WTC11 (cell line): ENCODE data around the gene DNAJC9. TPM values are rescaled to one million over a fixed set of nuclear protein-coding genes. Genes with fewer than 3 reads are reported as not detected.

Experiments used
- ATAC-seq: fragments of 200-7000 bp; cut with Tn5 transposase; 2 replicates; pipeline ENCODE4 v1.10.0; 2021; ENCODE audit warnings: mild to moderate bottlenecking, moderate library complexity
- CTCF ChIA-PET: fragments of 300-600 bp; sonication (Branson Sonifier 250); formaldehyde crosslinking; loops from one replicate; lab custom pipeline; 2021; ENCODE audit warnings: antibody characterized with exemption; lab: Charles Lee
- POLR2A ChIA-PET: fragments of 350-600 bp; sonication (Branson Sonifier 250); formaldehyde crosslinking; loops from one replicate; lab custom pipeline; 2021; ENCODE audit warnings: antibody characterized with exemption; lab: Charles Lee
- DNase-seq: peaks from one replicate; pipeline ENCODE4 v3.0.0; 2021; ENCODE audit warnings: low spot score
- H3K27ac Mint-ChIP-seq: 2 replicates; pipeline ENCODE4 v1.8.0; 2021; ENCODE audit warnings: mixed read lengths
- H3K27me3 Mint-ChIP-seq: 2 replicates; pipeline ENCODE4 v1.8.0; 2021; ENCODE audit warnings: low read depth, mild to moderate bottlenecking, moderate library complexity, mixed read lengths
- H3K36me3 Mint-ChIP-seq: 2 replicates; pipeline ENCODE4 v1.8.0; 2021; ENCODE audit warnings: mixed read lengths
- H3K4me1 Mint-ChIP-seq: 2 replicates; pipeline ENCODE4 v1.8.0; 2022; ENCODE audit warnings: mixed read lengths
- H3K4me3 Mint-ChIP-seq: 2 replicates; pipeline ENCODE4 v1.8.0; 2021; ENCODE audit warnings: mild to moderate bottlenecking, moderate library complexity, mixed read lengths
- H3K9me3 Mint-ChIP-seq: 2 replicates; pipeline ENCODE4 v1.8.0; 2021; ENCODE audit warnings: mixed read lengths
- ARID4B ChIP-seq: sonication (generic); formaldehyde crosslinking; IDR thresholded peaks from 2 replicates; pipeline ENCODE4 v1.8.0; 2023; ENCODE audit warnings: missing genetic modification reagents, mild to moderate bottlenecking, borderline replicate concordance
- ATF2 ChIP-seq: sonication (generic); formaldehyde crosslinking; IDR thresholded peaks from 2 replicates; pipeline ENCODE4 v1.8.1; 2022; ENCODE audit warnings: low read depth, missing genetic modification reagents, borderline replicate concordance
- CDX4 ChIP-seq: fragments of 250-450 bp; sonication (Bioruptor Pico); IDR thresholded peaks from 2 replicates; pipeline ENCODE4 v1.9.0; 2021; ENCODE audit warnings: moderate library complexity, mild to moderate bottlenecking, inconsistent platforms, borderline replicate concordance
- CTCF ChIP-seq: fragments of 200-600 bp; IDR thresholded peaks from 2 replicates; pipeline ENCODE4 v1.8.0; 2022; ENCODE audit warnings: antibody characterized with exemption
- ESRRA ChIP-seq: sonication (generic); formaldehyde crosslinking; IDR thresholded peaks from 2 replicates; pipeline ENCODE4 v1.8.1; 2022; ENCODE audit warnings: mild to moderate bottlenecking, missing genetic modification reagents, borderline replicate concordance
- GABPB1 ChIP-seq: sonication (generic); formaldehyde crosslinking; IDR thresholded peaks from 2 replicates; pipeline ENCODE4 v1.8.1; 2023; ENCODE audit warnings: mild to moderate bottlenecking, missing genetic modification reagents
- HMGXB4 ChIP-seq: sonication (generic); formaldehyde crosslinking; IDR thresholded peaks from 2 replicates; pipeline ENCODE4 v1.8.1; 2023; ENCODE audit warnings: mild to moderate bottlenecking, moderate library complexity, missing genetic modification reagents
- IRF2 ChIP-seq: sonication (generic); formaldehyde crosslinking; IDR thresholded peaks from 2 replicates; pipeline ENCODE4 v1.8.0; 2022; ENCODE audit warnings: low read depth, missing genetic modification reagents, borderline replicate concordance
- MXD4 ChIP-seq: fragments of 250-450 bp; sonication (Bioruptor Pico); IDR thresholded peaks from 2 replicates; pipeline ENCODE4 v1.8.0; 2021; ENCODE audit warnings: mild to moderate bottlenecking, moderate library complexity, borderline replicate concordance
- PREB ChIP-seq: sonication (generic); formaldehyde crosslinking; IDR thresholded peaks from 2 replicates; pipeline ENCODE4 v1.8.1; 2022; ENCODE audit warnings: mild to moderate bottlenecking, missing genetic modification reagents, moderate library complexity, borderline replicate concordance
- RELA ChIP-seq: sonication (generic); formaldehyde crosslinking; IDR thresholded peaks from 2 replicates; pipeline ENCODE4 v1.8.1; 2022; ENCODE audit warnings: missing genetic modification reagents, mild to moderate bottlenecking, borderline replicate concordance
- ZBTB21 ChIP-seq: sonication (generic); formaldehyde crosslinking; IDR thresholded peaks from 2 replicates; pipeline ENCODE4 v1.8.1; 2023; ENCODE audit warnings: mild to moderate bottlenecking, missing genetic modification reagents, borderline replicate concordance
- ZNF138 ChIP-seq: sonication (generic); formaldehyde crosslinking; conservative IDR thresholded peaks from 2 replicates; pipeline ENCODE4 v1.8.1; 2022; ENCODE audit warnings: mild to moderate bottlenecking, moderate library complexity, missing genetic modification reagents
- ZNF281 ChIP-seq: sonication (generic); formaldehyde crosslinking; IDR thresholded peaks from 2 replicates; pipeline ENCODE4 v1.8.0; 2023; ENCODE audit warnings: mild to moderate bottlenecking, missing genetic modification reagents
- ZNF423 ChIP-seq: fragments of 250-450 bp; sonication (Bioruptor Pico); IDR thresholded peaks from 2 replicates; pipeline ENCODE4 v2.1.2; 2022; ENCODE audit warnings: mild to moderate bottlenecking, moderate library complexity
- ZSCAN18 ChIP-seq: fragments of 250-450 bp; sonication (Bioruptor Pico); IDR thresholded peaks from 2 replicates; pipeline ENCODE4 v2.1.2; 2022; ENCODE audit warnings: mild to moderate bottlenecking, moderate library complexity
- total RNA-seq: library from RNA; stranded (reverse); gene quantifications from 3 replicates; pipeline ENCODE4 v1.2.3, GENCODE V29; 2021

Gene DNAJC9
- total RNA-seq, 1 experiment from 2014 or later = 32.4 TPM

- TF ChIP-seq ZNF423 (CRISPR knock-in tag) = no peak
- no peak for TF ChIP-seq ZNF281 (CRISPR knock-in tag)
- no peak for TF ChIP-seq MXD4 (CRISPR knock-in tag)
- no peak for TF ChIP-seq ATF2 (CRISPR knock-in tag)
- H3K4me3 Mint-ChIP-seq = no peak overlapping the region
- CTCF ChIA-PET = no interaction called here
- H3K27ac Mint-ChIP-seq = no peak overlapping the region
- H3K27me3 Mint-ChIP-seq = no peaks in the 10 kb centered on the region
- no peaks in the 10 kb centered on the region for H3K4me1 Mint-ChIP-seq
- no peak for DNase-seq
- POLR2A ChIA-PET = interaction anchor here (1.5 kb wide), 1 partner anchor 12 kb away, joined by 4 read pairs; the partner anchor contains the start of gene DNAJC9
- H3K9me3 Mint-ChIP-seq = no peaks in the 10 kb centered on the region
- peaks cover 29% of the 10 kb centered on the region for H3K36me3 Mint-ChIP-seq
- ATAC-seq = no peak
Observed at GRCh38 chr10:73234695-73235094, 12.4 kb downstream of the DNAJC9 start.

- peaks cover 21% of the 10 kb centered on the region for H3K36me3 Mint-ChIP-seq
- TF ChIP-seq RELA (CRISPR knock-in tag) (no peak), CTCF (no peak), CDX4 (CRISPR knock-in tag) (no peak), ZSCAN18 (CRISPR knock-in tag) (no peak), ARID4B (no peak), ESRRA (no peak), ZBTB21 (no peak), HMGXB4 (CRISPR knock-in tag) (no peak), IRF2 (CRISPR knock-in tag) (no peak), ZNF138 (CRISPR knock-in tag) (no peak), PREB (no peak), GABPB1 (no peak)
Observed at GRCh38 chr10:73233883-73234282, 13.2 kb downstream of the DNAJC9 start.

More at GRCh38 chr10:73233883-73234282, 13.2 kb downstream of the DNAJC9 start:
- Mint-ChIP-seq H3K4me1 (no peaks in the 10 kb centered on the region), H3K27me3 (no peaks in the 10 kb centered on the region), H3K4me3 (no peak overlapping the region), H3K9me3 (no peaks in the 10 kb centered on the region), H3K27ac (no peak overlapping the region)
- CTCF ChIA-PET = interaction anchor here (1.1 kb wide), 1 partner anchor 13 kb away, joined by 5 read pairs; the partner anchor contains the start of gene DNAJC9
- DNase-seq (no peak), ATAC-seq (no peak)
- POLR2A ChIA-PET = interaction anchor here (1.5 kb wide), 1 partner anchor 13 kb away, joined by 4 read pairs; the partner anchor contains the start of gene DNAJC9
